WERI-Rb-1 (cell line): ENCODE data around the gene RAB11FIP2.
"Not testable (repeated sequence)": the region's sequence is repeated elsewhere in the genome, so short reads cannot be mapped to it uniquely, and the experiment has no call there.

Experiments
- DNase-seq: peaks from one replicate; pipeline ENCODE4 v3.0.0-alpha.2; 2020
- H3K27ac ChIP-seq: fragments of 250-450 bp; sonication (Bioruptor Pico); 2 replicates; pipeline ENCODE4 v1.5.1; 2020; ENCODE audit warnings: mild to moderate bottlenecking, moderate library complexity
- H3K27me3 ChIP-seq: fragments of 250-450 bp; sonication (Bioruptor Pico); 2 replicates; pipeline ENCODE4 v1.5.1; 2021; ENCODE audit warnings: mild to moderate bottlenecking, low read depth, moderate library complexity; ENCODE audit not compliant: insufficient read depth, severe bottlenecking
- H3K36me3 ChIP-seq: fragments of 250-450 bp; sonication (Bioruptor Pico); 2 replicates; pipeline ENCODE4 v1.5.1; 2020; ENCODE audit warnings: mild to moderate bottlenecking, moderate library complexity
- H3K4me3 ChIP-seq: 2 replicates; pipeline ENCODE4 v1.5.1; 2011; ENCODE audit warnings: low read depth, mild to moderate bottlenecking, control low read depth, low read length
- H3K9me3 ChIP-seq: fragments of 250-450 bp; sonication (Bioruptor Pico); 2 replicates; pipeline ENCODE4 v1.5.1; 2021; ENCODE audit warnings: mild to moderate bottlenecking, moderate library complexity; ENCODE audit not compliant: severe bottlenecking
- CTCF ChIP-seq: IDR thresholded peaks from 2 replicates; pipeline ENCODE4 v1.5.1; 2011; ENCODE audit warnings: low read depth, mild to moderate bottlenecking, control low read depth, inconsistent platforms, low read length

The RAB11FIP2 gene

GRCh38 chr10:118072840-118073239 lies 26.1 kb upstream of the RAB11FIP2 start:
- Histone ChIP-seq H3K36me3 (no peaks in the 10 kb centered on the region), H3K4me3 (no peak overlapping the region), H3K27ac (no peak overlapping the region), H3K9me3 (no peaks in the 10 kb centered on the region), H3K27me3 (no peaks in the 10 kb centered on the region)
- DNase-seq = no peak
- no peak for TF ChIP-seq CTCF

- not testable (repeated sequence) for H3K4me3 ChIP-seq, H3K27me3 ChIP-seq, H3K36me3 ChIP-seq, H3K9me3 ChIP-seq, DNase-seq, H3K27ac ChIP-seq
Measured at GRCh38 chr10:118067389-118067788, 20.6 kb upstream of the RAB11FIP2 start.

- TF ChIP-seq CTCF = no peak
- H3K4me3 ChIP-seq = no peak overlapping the region
- DNase-seq = no peak
Measured at GRCh38 chr10:118062798-118063238, 16.1 kb upstream of the RAB11FIP2 start.

GRCh38 chr10:118058371-118058770 lies 11.6 kb upstream of the RAB11FIP2 start:
- DNase-seq = no peak
- Histone ChIP-seq H3K27ac (no peak overlapping the region), H3K27me3 (no peaks in the 10 kb centered on the region), H3K36me3 (no peaks in the 10 kb centered on the region), H3K4me3 (no peak overlapping the region), H3K9me3 (no peaks in the 10 kb centered on the region)
- TF ChIP-seq CTCF = no peak

More at GRCh38 chr10:118062798-118063238, 16.1 kb upstream of the RAB11FIP2 start:
- no peak overlapping the region for H3K27ac ChIP-seq
- no peaks in the 10 kb centered on the region for H3K27me3 ChIP-seq
- no peaks in the 10 kb centered on the region for H3K36me3 ChIP-seq
- H3K9me3 ChIP-seq = no peaks in the 10 kb centered on the region

GRCh38 chr10:118057361-118057760 lies 10.6 kb upstream of the RAB11FIP2 start:
- DNase-seq = no peak
- no peak for TF ChIP-seq CTCF
- Histone ChIP-seq H3K36me3 (no peaks in the 10 kb centered on the region), H3K9me3 (no peaks in the 10 kb centered on the region), H3K27ac (no peak overlapping the region), H3K27me3 (no peaks in the 10 kb centered on the region), H3K4me3 (no peak overlapping the region)

GRCh38 chr10:118054383-118054782 lies 7.6 kb upstream of the RAB11FIP2 start:
- no peak overlapping the region for H3K27ac ChIP-seq
- H3K4me3 ChIP-seq = no peak overlapping the region
- no peaks in the 10 kb centered on the region for H3K9me3 ChIP-seq
- TF ChIP-seq CTCF = no peak
- no peaks in the 10 kb centered on the region for H3K27me3 ChIP-seq
- no peaks in the 10 kb centered on the region for H3K36me3 ChIP-seq
- DNase-seq = no peak
